Ecto neural progenitor cell (in vitro differentiated cells): ENCODE data around the gene PDGFC.
A peak's percentile ranks its signal among the peaks of the same experiment; 100 is the strongest.

Source experiments
- DNase-seq: peaks from one replicate; pipeline ENCODE4 v3.0.0-alpha.2; 2018; ENCODE audit warnings: low spot score

Gene PDGFC, protein sequence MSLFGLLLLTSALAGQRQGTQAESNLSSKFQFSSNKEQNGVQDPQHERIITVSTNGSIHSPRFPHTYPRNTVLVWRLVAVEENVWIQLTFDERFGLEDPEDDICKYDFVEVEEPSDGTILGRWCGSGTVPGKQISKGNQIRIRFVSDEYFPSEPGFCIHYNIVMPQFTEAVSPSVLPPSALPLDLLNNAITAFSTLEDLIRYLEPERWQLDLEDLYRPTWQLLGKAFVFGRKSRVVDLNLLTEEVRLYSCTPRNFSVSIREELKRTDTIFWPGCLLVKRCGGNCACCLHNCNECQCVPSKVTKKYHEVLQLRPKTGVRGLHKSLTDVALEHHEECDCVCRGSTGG

DNA sequence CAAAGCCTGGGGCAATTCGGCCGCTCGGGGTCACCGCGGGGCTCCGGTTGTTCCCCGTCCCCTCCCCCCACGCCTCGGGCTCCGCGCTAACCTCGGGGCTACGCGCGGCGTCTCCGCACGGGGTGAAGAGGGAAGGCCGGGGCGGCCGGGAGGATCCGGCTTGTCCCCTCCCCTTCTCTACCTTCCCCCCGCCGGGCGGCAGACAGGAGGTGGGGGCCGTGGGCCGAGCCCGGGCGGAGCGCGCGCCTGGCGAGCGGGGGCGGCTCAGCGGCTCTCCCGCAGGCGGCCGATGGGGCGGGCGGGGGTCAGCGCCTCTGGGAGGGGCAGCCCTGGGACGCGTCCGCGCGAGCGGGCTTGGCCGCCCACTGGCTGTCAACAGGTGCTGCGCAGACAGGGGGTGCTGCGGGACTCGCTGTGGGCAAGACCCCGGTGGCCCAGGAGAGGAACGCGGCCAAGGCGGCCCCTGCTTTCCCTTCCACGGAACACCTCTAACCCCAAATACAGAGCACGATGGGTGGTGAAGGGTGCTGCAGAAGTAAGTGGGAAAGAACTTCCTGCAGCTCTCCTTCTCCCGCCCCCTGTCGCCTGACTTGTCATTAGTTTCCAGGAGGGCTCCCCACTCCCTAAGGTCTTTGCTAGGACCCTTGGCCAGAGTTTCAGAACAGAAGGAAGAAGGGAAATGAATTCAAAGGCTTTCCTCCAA lies at the start of gene PDGFC:
Gene PDGFC, minus strand, starts transcription at position 124 of the 703 bp plus-strand sequence. CDS start 896 bp downstream, outside the sequence.
- peak; percentile 88 for DNase-seq

DNA sequence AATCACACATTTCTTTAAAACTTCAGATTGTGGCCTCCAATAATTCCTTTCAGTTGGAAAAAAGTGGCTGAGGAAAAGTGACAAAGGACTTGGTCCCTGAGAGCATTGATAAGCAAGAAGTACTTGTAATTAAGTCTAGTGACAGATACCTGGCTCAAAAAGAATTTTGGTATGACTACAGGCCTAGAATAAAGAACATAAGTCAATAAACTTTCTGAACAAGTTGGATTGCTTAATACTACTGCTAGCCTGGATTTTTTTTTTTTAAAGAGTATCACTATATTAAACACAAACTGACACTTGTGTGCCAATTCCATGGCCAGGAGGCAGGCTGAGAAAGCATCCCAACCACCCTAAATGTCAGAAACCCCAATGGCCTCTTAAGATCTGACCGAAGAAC lies 49.3 kb upstream of the PDGFC start:
- DNase-seq: no peak

DNA sequence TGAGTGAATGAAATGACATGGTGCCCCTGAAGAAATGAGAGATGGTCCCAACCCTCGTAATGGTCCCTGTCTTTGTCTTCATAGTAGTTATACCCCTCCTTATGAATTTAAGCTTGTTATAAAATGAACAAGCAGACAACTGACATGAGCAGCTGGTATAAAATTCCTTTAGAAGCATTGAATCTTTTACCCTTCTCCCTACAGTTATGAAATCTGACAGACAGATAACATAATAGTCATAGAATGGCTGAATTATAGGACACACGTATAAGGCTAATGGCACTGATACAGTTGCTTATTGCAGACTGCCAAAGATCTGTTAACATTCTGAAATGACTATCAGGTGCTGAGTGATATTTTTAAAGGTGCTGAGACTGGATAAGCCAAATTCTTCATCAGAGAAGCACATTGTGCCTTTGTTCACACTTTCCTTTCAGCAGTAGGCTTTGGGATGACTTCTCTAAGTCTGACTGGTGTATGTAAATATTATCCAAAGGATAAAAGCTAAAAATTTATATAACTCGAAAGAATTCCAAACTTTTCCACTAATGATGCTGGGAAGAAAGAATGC lies 47.4 kb upstream of the PDGFC start:
- DNase-seq: no peak

DNA sequence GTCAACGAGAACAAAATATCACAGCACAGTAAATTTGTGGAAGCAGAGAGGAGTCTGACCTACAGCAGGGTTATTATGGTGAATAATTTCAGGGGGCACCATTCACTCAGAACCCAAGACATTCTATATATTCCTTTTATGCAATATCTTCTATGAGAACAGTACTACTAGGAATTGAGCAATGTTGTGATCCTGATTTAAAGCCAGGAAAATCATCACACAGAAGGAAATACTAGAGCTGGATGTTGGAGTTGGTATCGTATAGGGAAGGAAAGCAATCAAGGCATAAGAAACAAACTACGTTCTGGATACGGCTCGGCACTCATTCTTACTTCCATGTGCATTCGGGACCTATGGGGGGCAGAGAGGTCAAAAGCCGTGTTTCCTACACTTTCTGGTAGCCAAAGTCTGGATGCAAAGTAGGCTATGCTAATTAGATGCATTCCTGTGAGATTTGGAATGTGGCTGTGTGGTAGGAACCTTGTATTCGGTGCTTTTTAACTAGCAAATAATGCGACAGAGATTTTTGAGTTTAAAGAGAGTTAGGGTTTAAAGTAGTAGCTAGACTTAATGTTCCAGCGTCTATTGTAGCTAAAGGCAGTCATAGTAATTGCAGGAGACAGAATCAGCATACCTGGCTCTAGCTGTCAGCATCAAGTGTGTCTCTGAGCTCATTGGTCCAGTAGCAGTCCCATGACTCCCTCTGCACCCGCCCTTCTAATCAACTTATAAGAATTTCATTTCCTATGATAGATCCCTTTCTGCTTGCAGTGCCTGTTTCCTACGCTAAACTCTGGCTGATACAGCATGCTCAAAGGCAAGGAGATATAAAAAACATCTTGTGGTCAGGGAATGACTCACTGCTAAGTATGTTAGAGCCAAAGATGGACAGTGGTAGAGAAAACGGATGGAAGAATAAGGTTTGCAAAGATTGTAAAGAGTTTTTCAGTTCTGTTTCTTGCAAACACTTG lies 43.3 kb upstream of the PDGFC start:
- DNase-seq: no peak

DNA sequence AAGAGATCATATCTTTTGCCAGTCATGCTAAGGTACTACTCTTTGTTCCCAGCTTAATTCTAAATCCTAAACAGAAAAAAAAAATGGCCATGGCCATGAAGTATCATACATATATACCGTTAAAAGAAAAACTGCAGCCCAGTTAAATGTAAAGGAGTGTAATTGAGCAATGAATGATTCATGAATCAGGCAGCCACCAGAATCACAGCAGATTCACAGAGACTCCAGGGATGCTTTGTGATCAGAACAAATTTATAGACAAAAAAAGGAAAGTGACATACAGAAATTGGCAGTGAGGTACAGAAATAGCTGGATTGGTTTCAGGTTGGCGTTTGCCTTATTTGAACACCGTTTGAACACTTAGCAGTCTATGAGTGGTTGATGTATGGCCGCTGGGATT lies 42.1 kb upstream of the PDGFC start:
- no peak for DNase-seq

DNA sequence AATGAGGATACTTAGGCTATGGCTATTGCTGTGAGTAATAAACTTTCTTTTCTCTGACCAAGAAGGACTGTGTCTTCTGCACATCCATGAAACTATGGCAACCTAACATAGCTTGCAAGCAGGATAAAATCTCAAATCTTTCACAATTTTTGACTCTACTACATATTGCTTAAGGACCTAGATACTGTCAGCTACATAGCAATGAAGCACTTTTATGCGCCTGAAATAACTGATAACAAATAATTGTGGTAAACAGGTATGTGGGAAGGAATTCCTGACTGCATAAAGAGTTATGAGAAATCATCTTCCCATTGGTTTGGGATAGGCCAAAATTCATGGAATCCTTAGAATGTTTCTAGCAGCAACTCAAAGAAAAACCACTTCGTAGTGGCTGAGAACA lies 41.2 kb upstream of the PDGFC start:
- no peak for DNase-seq

DNA sequence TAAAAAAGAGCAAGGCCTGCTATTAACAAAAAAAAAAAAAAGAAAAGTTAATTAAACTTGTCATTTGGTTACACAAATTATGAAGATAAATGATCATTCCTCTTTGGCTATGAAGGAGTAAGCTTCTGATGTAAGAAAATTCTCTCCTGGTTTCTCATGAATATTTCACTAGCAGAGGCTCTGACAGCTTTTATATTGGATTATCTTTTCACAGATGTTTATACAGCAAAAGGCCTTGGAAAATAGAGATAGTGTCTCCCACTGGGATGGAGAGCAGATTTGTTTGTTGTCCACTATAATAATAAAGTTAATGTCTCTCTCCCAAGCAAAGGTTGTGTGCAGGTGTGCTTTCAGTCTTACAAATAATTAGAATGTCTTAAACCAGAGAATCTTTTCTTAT lies 40.7 kb upstream of the PDGFC start:
- DNase-seq: no peak

DNA sequence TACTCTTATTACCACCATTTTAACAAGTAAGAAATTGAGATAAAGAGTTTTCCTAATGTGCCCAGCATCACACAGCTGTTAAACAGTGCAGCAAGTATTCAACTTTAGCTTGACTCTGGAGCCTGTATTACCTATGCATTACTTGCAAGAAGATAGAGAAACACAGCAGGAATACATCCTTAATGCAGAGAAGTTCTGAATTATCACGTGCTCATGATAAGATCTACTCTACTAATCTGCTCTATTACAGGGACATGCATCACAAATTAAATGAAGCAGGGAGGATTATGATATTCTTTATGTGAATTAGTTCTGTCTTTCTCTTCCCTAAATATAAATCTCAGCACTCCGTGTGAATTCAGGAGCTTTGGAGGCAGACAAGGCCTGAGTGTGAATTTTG lies 39.0 kb upstream of the PDGFC start:
- no peak for DNase-seq

DNA sequence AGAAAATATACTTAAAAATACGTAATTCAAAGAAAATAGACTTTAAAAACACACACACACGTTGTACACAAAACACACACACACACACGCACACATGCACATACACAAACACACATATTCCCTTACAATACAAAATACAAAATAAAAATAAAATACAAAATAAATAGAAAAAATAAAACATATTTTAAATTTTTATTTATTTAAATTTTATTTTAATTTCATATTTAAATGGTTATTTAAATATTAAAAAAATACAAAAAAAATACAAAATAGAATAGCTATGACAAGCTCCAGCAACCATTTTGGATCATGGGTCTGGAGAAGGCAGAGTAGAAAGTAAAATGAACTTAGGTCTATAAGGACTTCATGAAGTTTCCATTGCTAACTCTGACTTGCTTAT lies 34.2 kb upstream of the PDGFC start:
- DNase-seq: no peak

DNA sequence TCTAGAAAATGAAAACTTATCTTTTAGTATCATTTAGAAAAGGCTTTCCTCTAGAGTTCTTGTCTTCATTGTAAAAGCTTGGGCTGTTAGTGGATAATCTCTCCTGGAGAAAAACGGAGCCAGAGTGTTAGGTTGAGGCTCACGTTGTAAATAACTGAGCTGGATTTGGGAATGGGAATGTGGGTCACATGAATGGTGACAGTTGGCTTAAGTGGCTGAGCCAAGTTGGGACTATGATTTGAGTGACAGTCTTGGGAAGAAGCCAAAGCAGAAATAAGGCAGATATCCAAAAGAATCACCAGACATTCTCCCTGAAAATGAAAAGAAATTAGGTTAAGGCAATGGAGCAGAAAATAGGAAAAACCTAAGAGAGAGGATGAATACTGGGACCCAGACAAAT lies 33.6 kb upstream of the PDGFC start:
- DNase-seq: no peak

DNA sequence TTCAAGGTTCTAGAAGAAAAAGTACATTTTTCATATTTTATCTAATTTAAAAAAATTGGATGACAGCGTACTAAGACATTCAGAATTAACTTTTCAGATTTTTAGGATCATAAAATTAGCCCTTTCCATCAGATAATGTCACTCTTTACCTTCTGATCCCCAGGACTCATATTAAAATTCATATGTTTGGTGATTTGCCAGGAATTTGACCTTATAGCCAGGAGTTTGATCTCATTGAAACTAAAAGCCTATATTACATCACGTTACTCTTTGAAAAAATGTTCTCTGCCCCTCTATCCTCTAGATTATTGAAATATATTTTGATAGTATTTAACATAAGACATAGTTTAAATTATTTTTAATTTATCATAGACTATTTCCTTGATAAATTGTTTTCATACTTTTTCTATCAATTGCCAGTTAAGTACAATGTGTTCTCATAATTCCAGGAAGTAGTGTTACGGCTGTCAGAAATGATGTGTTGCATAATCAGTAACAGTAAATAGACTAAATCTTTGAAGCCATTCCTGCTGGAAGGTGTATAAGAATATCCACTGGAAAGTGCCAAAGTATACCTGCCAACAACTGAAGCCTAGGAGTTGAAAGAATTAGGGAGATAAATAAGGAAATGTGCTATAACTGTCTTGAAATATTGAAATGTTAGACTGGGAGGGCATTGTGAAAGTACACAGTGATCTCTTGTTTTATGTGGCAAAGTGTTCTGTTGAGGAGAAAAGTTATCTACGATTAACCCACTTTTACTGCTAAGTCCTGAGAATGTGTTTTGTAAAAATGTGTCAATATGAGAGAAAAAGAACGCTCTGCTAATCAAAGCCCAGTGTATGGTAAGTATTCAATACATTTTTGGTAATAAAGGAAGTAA lies 32.9 kb upstream of the PDGFC start:
- DNase-seq: no peak

DNA sequence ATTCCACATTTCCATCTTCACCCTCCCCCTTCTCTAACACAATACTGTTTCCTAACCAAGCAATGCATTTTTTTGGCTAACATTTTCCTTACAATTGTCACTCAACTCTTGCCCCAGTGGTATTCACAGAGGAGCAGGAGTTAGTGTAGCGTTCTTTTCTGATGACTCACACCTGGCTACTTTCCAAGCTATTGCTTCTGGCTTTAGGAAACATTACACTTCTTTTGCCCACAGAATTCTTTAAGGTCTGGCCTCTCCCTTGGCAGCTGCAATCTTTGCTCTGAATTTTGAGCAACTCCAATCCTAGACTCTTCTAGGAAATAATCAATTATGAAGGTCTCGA lies 27.5 kb upstream of the PDGFC start:
- DNase-seq: no peak

DNA sequence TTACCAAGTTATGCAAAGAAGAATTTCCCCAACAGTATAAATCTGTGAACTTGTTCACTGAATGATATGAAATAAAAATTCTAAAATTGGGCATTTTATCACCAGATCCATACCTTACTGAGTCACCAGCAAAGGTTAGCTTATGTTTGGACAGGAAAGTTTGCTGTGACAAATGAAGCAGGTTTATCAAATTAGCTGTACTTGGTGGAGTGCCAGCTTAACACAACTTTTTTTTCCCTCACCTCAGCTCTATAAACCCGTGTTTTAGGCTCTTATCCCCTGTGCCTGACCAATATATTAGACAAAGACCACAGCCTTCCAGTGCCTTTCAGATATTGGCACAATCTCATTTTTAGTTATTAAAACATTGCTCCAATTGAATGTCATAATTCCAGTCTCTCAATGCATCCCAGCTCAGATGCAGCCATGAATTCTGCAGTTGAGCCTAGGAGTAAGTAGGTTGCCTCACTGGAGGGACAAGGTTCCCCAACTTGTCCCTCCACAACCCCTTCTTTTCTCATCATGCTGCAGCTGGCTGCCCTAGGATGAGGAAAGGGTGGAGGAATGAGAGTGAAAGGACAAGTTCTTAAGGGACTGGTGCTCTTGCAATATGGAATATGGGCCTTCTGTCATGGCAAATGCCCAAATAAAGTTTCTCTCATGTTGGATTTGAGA lies 27.0 kb upstream of the PDGFC start:
- no peak for DNase-seq

DNA sequence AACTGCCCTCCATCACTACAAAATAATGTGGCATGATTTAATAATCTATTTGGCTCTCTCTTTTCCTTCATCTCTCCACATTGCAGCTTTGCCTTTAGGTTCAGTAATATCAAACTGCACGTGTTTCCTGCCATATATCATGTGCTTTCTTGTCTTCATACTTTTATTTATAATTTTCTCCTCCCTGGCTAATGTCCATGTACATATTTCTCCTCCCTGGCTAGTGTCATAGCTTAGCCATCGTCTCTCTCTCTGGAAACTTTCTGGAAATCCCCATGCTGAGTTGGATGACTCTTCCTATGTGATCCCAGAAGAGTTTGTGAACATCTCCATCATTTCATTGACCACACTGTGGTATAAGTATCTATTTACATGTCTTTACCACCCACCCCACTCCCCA lies 21.3 kb upstream of the PDGFC start:
- no peak for DNase-seq

DNA sequence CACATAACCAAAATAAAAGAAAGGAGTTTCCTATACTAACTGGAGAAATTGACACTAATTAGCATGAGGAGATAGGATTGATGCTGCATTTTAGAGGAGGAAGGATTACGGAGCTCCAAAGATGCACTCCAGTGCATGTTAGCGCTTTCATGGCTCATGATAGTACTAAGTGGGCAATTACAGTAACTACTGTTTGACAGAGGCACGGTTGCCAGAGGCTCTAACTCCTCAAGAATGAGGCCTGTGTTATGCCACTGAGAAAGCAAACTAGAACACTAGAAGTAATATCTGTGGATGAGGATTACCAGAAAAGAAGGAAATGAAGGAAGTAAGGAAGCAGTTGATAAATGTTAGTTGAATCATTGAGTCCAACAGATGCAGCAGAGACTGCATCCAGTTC lies 19.6 kb upstream of the PDGFC start:
- no peak for DNase-seq

DNA sequence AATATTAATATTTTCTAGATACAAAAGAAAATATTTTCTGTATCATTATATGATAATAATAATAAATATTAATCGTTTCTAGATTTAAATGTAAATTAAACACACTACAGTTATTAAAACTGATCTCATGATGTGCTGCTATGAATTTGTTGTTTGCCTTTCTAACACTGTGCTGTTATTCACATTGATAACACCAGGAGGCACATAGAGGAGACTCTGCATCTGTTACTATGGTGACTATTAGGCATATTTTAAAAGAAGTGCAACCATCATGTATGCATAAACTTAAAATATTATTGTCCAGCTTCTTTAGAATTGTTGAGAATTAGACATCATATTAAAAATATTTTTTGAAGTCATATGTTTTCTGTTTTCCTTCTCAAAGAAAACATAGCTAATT lies 11.8 kb upstream of the PDGFC start:
- no peak for DNase-seq

DNA sequence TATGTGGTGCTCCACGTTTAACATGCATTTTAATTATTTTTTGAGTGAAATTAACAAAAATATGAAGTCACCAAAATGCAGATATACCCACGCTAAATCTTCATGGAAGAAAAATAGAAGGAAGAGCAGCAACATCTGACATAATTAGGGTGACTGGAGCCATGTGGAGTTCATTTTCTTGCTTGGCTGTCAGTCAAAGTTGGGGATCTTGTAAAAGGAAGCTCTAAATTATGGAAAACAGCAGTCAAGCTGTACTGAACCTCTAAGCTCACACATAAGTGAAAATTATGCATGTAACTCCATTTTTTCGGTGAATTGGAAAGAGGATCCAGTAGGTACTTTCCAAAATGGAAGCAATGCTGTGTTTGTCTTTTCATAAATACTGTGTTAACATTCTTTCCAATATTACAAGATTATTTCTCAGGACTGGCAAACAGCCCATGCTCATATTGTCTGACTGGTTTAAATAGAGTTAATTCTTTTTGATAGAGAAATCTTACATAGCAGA lies 9.7 kb upstream of the PDGFC start:
- no peak for DNase-seq

DNA sequence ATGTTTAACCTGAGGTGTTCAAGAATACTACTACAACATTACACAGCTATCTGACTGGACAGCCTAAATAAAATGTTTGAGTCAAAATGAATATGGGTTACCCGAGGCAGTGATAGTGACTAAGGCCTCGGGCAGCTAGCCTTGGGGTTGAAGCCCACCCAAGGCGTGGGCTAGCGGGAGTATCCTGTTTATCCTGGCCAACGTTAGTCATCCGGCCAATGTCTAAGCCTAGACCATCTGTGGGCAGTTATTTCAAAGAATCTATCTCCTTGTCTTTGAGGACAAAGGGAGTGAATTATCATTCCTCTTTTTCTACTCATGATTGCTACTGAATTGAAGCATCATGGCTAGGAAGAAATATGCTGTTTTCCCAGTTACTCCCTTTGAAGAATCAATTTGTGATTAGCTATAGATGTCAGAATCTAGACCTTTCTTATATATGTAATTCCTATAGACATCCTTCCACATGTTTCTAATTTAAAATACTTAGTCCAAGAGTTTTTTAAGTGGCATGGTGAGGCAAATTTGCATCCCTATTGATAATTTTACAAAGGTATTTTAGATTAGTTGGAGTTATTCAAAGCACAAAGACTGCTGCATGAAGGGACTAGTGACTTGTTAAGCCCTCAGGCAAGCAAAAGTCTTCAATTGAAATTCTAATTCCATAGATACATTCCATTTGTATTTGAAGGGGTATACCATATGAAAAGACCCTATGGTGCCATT lies 6.0 kb upstream of the PDGFC start:
- no peak for DNase-seq

DNA sequence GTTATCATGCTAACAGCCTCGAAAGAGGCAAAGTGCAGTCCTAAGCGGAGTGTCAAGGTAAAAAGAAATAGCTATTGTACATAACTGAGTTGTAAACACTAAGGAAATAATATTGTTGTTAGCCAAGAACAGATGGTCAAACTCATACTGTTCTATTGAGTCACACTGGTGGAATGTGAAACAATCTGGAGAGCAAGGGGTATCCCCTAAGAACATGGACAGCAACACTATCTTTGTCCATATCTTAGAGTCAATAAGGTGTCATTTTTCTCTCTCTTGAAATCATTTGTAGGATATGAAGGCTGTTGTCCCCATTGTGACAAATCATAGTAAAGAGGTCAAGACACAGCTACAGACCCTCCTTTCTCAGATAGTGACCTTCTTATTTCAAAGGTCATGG lies 4.5 kb upstream of the PDGFC start:
- DNase-seq: no peak

DNA sequence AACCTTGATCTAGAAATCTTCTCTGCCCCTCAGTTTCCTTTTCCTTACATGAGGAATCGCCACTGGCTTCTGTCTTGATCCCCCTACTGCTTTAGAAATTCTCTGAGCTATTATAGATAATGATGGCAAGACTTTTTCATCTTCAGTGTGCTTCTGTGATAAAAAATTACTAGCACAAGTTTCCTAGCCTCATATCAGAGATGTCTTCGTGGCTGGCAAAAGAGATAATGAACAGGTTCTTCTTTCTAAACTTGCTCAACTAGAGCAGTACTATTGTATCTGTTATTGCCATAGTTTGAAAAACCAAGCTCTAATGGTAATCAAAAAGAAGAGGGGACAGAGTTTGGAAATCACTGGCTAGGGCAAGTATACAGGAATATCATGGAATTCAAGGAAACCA lies 4.1 kb upstream of the PDGFC start:
- DNase-seq: no peak
